ENCODE results near the gene ERG. TPM values are rescaled to one million over a fixed set of nuclear protein-coding genes. Genes with fewer than 3 reads are reported as not detected.

Gene ERG
- total and polyA plus RNA-seq, 7 experiments from 2014 or later, result 0.24 to 1.3 TPM; not detected in 5

GRCh38 chr21:38503583-38503982 is 5.3 kb upstream of the ERG start:
- ATAC-seq (no peak), DNase-seq (no peak)
- Histone ChIP-seq H3K4me1 (ENCODE audit: control insufficient read depth in 2 of 2, insufficient read depth in 2 of 2, low read length in 2 of 2) (no peaks in the 10 kb centered on the region), H3K9me3 (ENCODE audit: control insufficient read depth in 2 of 3, low read length in 3 of 3) (no peaks in the 10 kb centered on the region), H3K27ac (ENCODE audit: low read depth, low read length) (no peak overlapping the region), H3K36me3 (ENCODE audit: control insufficient read depth in 2 of 3, insufficient read depth in 3 of 3, low read length in 3 of 3) (no peaks in the 10 kb centered on the region), H3K4me3 (ENCODE audit: low read length) (no peak overlapping the region), H3K27me3 (ENCODE audit: control insufficient read depth in 2 of 2, insufficient read depth in 2 of 2, low read length in 2 of 2) (no peaks in the 10 kb centered on the region)
- Mint-ChIP-seq H3K36me3 (no peaks in the 10 kb centered on the region), H3K4me1 (peaks cover 9 to 21% (median 11%) of the 10 kb centered on the region in 7 donors), H3K27me3 (peaks cover 35 to 63% (median 61%) of the 10 kb centered on the region in 5 donors), H3K27ac (no peak overlapping the region), H3K9me3 (no peaks in the 10 kb centered on the region), H3K4me3 (no peak overlapping the region)
- CTCF ChIA-PET, result no interaction called here
- intact Hi-C loops (cut with micrococcal nuclease), result loop anchor here in 1 of 2 donors (10.0 kb wide), 1 partner anchor 301 kb away; the partner anchor contains the start of gene ETS2
- POLR2A ChIA-PET, result no interaction called here

GRCh38 chr21:38500073-38500472 is 1.8 kb upstream of the ERG start:
- Histone ChIP-seq H3K9me3 (ENCODE audit: control insufficient read depth in 2 of 3, low read length in 3 of 3) (no peaks in the 10 kb centered on the region), H3K4me1 (ENCODE audit: control insufficient read depth in 2 of 2, insufficient read depth in 2 of 2, low read length in 2 of 2) (no peaks in the 10 kb centered on the region), H3K27ac (ENCODE audit: low read depth, low read length) (no peak overlapping the region), H3K4me3 (ENCODE audit: low read length) (no peak overlapping the region), H3K36me3 (ENCODE audit: control insufficient read depth in 2 of 3, insufficient read depth in 3 of 3, low read length in 3 of 3) (no peaks in the 10 kb centered on the region), H3K27me3 (ENCODE audit: control insufficient read depth in 2 of 2, insufficient read depth in 2 of 2, low read length in 2 of 2) (peaks cover 0 to 4% of the 10 kb centered on the region in 2 donors)
- peaks cover 0 to 9% (median 4%) of the 10 kb centered on the region in 7 donors for H3K4me1 Mint-ChIP-seq
- H3K27me3 Mint-ChIP-seq, result peaks cover 32 to 73% (median 62%) of the 10 kb centered on the region in 5 donors
- H3K4me3 Mint-ChIP-seq, result no peak overlapping the region
- CTCF ChIA-PET, result no interaction called here
- intact Hi-C loops (cut with micrococcal nuclease), result loop anchor here in 1 of 2 donors (10.0 kb wide), 1 partner anchor 305 kb away; the partner anchor contains the start of gene ETS2
- no peak for ATAC-seq
- no peaks in the 10 kb centered on the region for H3K9me3 Mint-ChIP-seq
- H3K36me3 Mint-ChIP-seq, result no peaks in the 10 kb centered on the region
- no peak overlapping the region for H3K27ac Mint-ChIP-seq
- POLR2A ChIA-PET, result no interaction called here
- no peak for DNase-seq

DNA sequence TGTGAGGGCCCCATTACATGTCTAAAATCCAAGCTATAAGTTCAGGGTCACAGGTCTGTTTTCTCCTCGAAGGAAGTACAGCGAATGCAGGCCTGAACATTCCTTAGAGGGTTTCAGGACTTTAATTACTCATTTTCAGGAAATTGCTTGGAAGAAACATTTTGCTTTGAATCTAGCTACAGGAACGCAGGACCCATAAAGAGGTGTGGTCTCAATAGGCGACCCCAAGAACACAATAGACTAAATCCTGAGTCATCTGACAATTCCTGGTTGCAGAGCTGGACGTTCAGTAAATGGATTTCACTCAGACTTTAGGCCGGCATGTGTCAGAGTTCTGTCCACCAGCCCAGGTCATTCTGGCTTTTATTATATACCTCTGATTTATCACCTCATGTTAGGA is 1.0 kb upstream of the ERG start:
- H3K4me3 Mint-ChIP-seq, result no peak overlapping the region
- Histone ChIP-seq H3K27me3 (ENCODE audit: control insufficient read depth in 2 of 2, insufficient read depth in 2 of 2, low read length in 2 of 2) (peaks cover 0 to 4% of the 10 kb centered on the region in 2 donors), H3K27ac (ENCODE audit: low read depth, low read length) (no peak overlapping the region), H3K4me3 (ENCODE audit: low read length) (no peak overlapping the region), H3K9me3 (ENCODE audit: control insufficient read depth in 2 of 3, low read length in 3 of 3) (no peaks in the 10 kb centered on the region), H3K36me3 (ENCODE audit: control insufficient read depth in 2 of 3, insufficient read depth in 3 of 3, low read length in 3 of 3) (no peaks in the 10 kb centered on the region), H3K4me1 (ENCODE audit: control insufficient read depth in 2 of 2, insufficient read depth in 2 of 2, low read length in 2 of 2) (no peaks in the 10 kb centered on the region)
- H3K9me3 Mint-ChIP-seq, result no peaks in the 10 kb centered on the region
- intact Hi-C loops (cut with micrococcal nuclease), result no loop called here
- ATAC-seq (no peak), DNase-seq (no peak)
- POLR2A ChIA-PET, result no interaction called here
- H3K27ac Mint-ChIP-seq, result no peak overlapping the region
- H3K27me3 Mint-ChIP-seq, result peaks cover 28 to 70% (median 65%) of the 10 kb centered on the region in 5 donors
- peaks cover 0 to 9% (median 4%) of the 10 kb centered on the region in 7 donors for H3K4me1 Mint-ChIP-seq
- H3K36me3 Mint-ChIP-seq, result no peaks in the 10 kb centered on the region
- CTCF ChIA-PET, result no interaction called here

- ATAC-seq, result no peak
- Histone ChIP-seq H3K9me3 (ENCODE audit: control insufficient read depth in 2 of 3, low read length in 3 of 3) (no peaks in the 10 kb centered on the region), H3K36me3 (ENCODE audit: control insufficient read depth in 2 of 3, insufficient read depth in 3 of 3, low read length in 3 of 3) (no peaks in the 10 kb centered on the region), H3K27me3 (ENCODE audit: control insufficient read depth in 2 of 2, insufficient read depth in 2 of 2, low read length in 2 of 2) (peaks cover 0 to 4% of the 10 kb centered on the region in 2 donors), H3K4me1 (ENCODE audit: control insufficient read depth in 2 of 2, insufficient read depth in 2 of 2, low read length in 2 of 2) (no peaks in the 10 kb centered on the region), H3K4me3 (ENCODE audit: low read length) (no peak overlapping the region), H3K27ac (ENCODE audit: low read depth, low read length) (no peak overlapping the region)
- no peaks in the 10 kb centered on the region for H3K36me3 Mint-ChIP-seq
- intact Hi-C loops (cut with micrococcal nuclease), result no loop called here
- POLR2A ChIA-PET, result interaction anchor here (0.6 kb wide), 1 partner anchor 402 kb away, joined by 3 read pairs; no protein-coding TSS in a partner anchor
- no peak overlapping the region for H3K4me3 Mint-ChIP-seq
- CTCF ChIA-PET, result no interaction called here
- H3K4me1 Mint-ChIP-seq, result peaks cover 0 to 12% (median 4%) of the 10 kb centered on the region in 7 donors
- no peak for DNase-seq
- peaks cover 42 to 81% (median 65%) of the 10 kb centered on the region in 5 donors for H3K27me3 Mint-ChIP-seq
- H3K27ac Mint-ChIP-seq, result no peak overlapping the region
- no peaks in the 10 kb centered on the region for H3K9me3 Mint-ChIP-seq
These were observed 2.1 kb downstream of the ERG start for GRCh38 chr21:38496224-38496623.

GRCh38 chr21:38495696-38496095 is 2.6 kb downstream of the ERG start:
- no peak overlapping the region for H3K4me3 Mint-ChIP-seq
- no peak overlapping the region for H3K4me3 ChIP-seq (ENCODE audit: low read length)
- H3K27me3 Mint-ChIP-seq, result peaks cover 45 to 86% (median 68%) of the 10 kb centered on the region in 5 donors
- H3K4me1 Mint-ChIP-seq, result peaks cover 0 to 12% (median 4%) of the 10 kb centered on the region in 7 donors
- H3K4me1 ChIP-seq (ENCODE audit: control insufficient read depth in 2 of 2, insufficient read depth in 2 of 2, low read length in 2 of 2), result no peaks in the 10 kb centered on the region
- ChIA-PET POLR2A (no interaction called here), CTCF (no interaction called here)
- no peak for ATAC-seq
- H3K27ac Mint-ChIP-seq, result no peak overlapping the region
- H3K9me3 Mint-ChIP-seq, result no peaks in the 10 kb centered on the region
- intact Hi-C loops (cut with micrococcal nuclease), result no loop called here
- no peaks in the 10 kb centered on the region for H3K36me3 Mint-ChIP-seq
- no peaks in the 10 kb centered on the region for H3K9me3 ChIP-seq (ENCODE audit: control insufficient read depth in 2 of 3, low read length in 3 of 3)
- H3K27ac ChIP-seq (ENCODE audit: low read depth, low read length), result no peak overlapping the region
- H3K36me3 ChIP-seq (ENCODE audit: control insufficient read depth in 2 of 3, insufficient read depth in 3 of 3, low read length in 3 of 3), result no peaks in the 10 kb centered on the region
- peaks cover 0 to 4% of the 10 kb centered on the region in 2 donors for H3K27me3 ChIP-seq (ENCODE audit: control insufficient read depth in 2 of 2, insufficient read depth in 2 of 2, low read length in 2 of 2)
- no peak for DNase-seq

GRCh38 chr21:38495242-38495641 is 3.0 kb downstream of the ERG start:
- peaks cover 50 to 85% (median 66%) of the 10 kb centered on the region in 5 donors for H3K27me3 Mint-ChIP-seq
- H3K4me1 ChIP-seq (ENCODE audit: control insufficient read depth in 2 of 2, insufficient read depth in 2 of 2, low read length in 2 of 2), result no peaks in the 10 kb centered on the region
- no peak overlapping the region for H3K27ac Mint-ChIP-seq
- no peak overlapping the region for H3K27ac ChIP-seq (ENCODE audit: low read depth, low read length)
- DNase-seq (no peak), ATAC-seq (no peak)
- no peaks in the 10 kb centered on the region for H3K36me3 Mint-ChIP-seq
- no peak overlapping the region for H3K4me3 ChIP-seq (ENCODE audit: low read length)
- ChIA-PET POLR2A (no interaction called here), CTCF (no interaction called here)
- no peaks in the 10 kb centered on the region for H3K9me3 Mint-ChIP-seq
- peaks cover 0 to 4% of the 10 kb centered on the region in 2 donors for H3K27me3 ChIP-seq (ENCODE audit: control insufficient read depth in 2 of 2, insufficient read depth in 2 of 2, low read length in 2 of 2)
- intact Hi-C loops (cut with micrococcal nuclease), result no loop called here
- H3K4me3 Mint-ChIP-seq, result no peak overlapping the region
- no peaks in the 10 kb centered on the region for H3K36me3 ChIP-seq (ENCODE audit: control insufficient read depth in 2 of 3, insufficient read depth in 3 of 3, low read length in 3 of 3)
- H3K4me1 Mint-ChIP-seq, result peaks cover 0 to 12% (median 4%) of the 10 kb centered on the region in 7 donors
- no peaks in the 10 kb centered on the region for H3K9me3 ChIP-seq (ENCODE audit: control insufficient read depth in 2 of 3, low read length in 3 of 3)

GRCh38 chr21:38494703-38495102 is 3.6 kb downstream of the ERG start:
- Histone ChIP-seq H3K27me3 (ENCODE audit: control insufficient read depth in 2 of 2, insufficient read depth in 2 of 2, low read length in 2 of 2) (peaks cover 0 to 4% of the 10 kb centered on the region in 2 donors), H3K36me3 (ENCODE audit: control insufficient read depth in 2 of 3, insufficient read depth in 3 of 3, low read length in 3 of 3) (no peaks in the 10 kb centered on the region), H3K4me3 (ENCODE audit: low read length) (no peak overlapping the region), H3K27ac (ENCODE audit: low read depth, low read length) (no peak overlapping the region), H3K4me1 (ENCODE audit: control insufficient read depth in 2 of 2, insufficient read depth in 2 of 2, low read length in 2 of 2) (no peaks in the 10 kb centered on the region), H3K9me3 (ENCODE audit: control insufficient read depth in 2 of 3, low read length in 3 of 3) (no peaks in the 10 kb centered on the region)
- ATAC-seq (peak; percentile 41), DNase-seq (no peak)
- Mint-ChIP-seq H3K27me3 (peaks cover 50 to 81% (median 69%) of the 10 kb centered on the region in 5 donors), H3K9me3 (peaks cover 0 to under 1% (median 0%) of the 10 kb centered on the region in 11 donors), H3K27ac (no peak overlapping the region), H3K4me1 (peaks cover 0 to 12% (median 4%) of the 10 kb centered on the region in 7 donors), H3K4me3 (no peak overlapping the region), H3K36me3 (peaks cover 0 to 2% (median 0%) of the 10 kb centered on the region in 5 donors)
- intact Hi-C loops (cut with micrococcal nuclease), result no loop called here
- ChIA-PET CTCF (no interaction called here), POLR2A (no interaction called here)
